ENCODE data around the gene TTLL3. TPM values are rescaled to one million over a fixed set of nuclear protein-coding genes. Genes with fewer than 3 reads are reported as not detected.

TTLL3 gene
- total and polyA plus RNA-seq, 2 of the 8 experiments (the other 6 are each of a cell fraction or from before 2014, with no cell fraction given), result 5.9 to 8.9 TPM

DNA sequence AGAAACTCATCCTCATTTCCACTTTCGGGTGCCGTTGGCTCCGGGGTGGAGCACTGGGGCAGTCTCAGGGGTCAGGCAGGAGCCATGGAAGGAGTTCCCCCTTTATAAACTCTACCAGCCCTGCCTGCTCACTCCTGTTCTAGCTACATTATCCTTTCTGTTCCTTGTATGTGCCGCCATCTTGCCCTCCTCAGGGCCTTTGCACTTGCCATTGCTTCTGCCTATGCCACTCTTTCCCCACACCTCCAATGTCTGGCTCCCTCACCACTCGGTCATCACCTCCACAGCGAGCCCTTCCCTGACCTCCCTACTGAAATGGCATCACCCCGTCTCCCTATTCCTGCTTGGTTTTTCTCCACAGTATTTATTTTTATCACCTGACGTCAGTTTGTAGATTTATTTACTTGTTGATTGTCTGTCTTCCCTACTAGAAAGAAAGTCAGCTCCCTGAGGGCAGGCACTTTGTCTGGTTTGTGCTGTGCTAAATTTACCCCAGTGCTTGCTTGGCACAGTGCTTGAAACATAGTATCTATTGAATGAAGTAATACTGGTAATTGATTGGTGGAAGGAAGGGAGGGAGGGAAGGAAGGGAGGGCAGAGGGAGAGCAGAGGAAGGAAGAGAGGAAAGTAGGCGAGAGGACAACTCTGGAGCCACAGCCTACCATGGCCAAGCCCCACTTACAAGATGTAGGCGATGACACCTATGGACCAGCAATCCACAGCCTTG, 49.1 kb upstream of the TTLL3 start:
- Histone ChIP-seq H3K79me1 (ENCODE audit: low read depth, low read length) (no peaks in the 10 kb centered on the region), H2BK12ac (ENCODE audit: low read depth, low read length) (no peak overlapping the region), H3K27me3 (replicated peaks in 1 of 4; ENCODE audit: control insufficient read depth in 3 of 4, extremely low read depth in 1 of 4, insufficient read depth in 3 of 4, low read length in 3 of 4) (no peaks in the 10 kb centered on the region; a peak in 1 of 7 replicates), H3K18ac (ENCODE audit: extremely low read depth, low read length) (no peak overlapping the region), H2BK20ac (ENCODE audit: low read length) (no peak overlapping the region), H2AFZ (ENCODE audit: low read length) (no peak overlapping the region), H3K4me2 (ENCODE audit: insufficient read depth in 1 of 2, low read depth in 2 of 2, low read length in 2 of 2) (no peak overlapping the region), H3K4me3 (ENCODE audit: extremely low read depth in 1 of 4, insufficient read depth in 2 of 4, low read depth in 3 of 4, low read length in 4 of 4) (no peak overlapping the region), H2AK5ac (ENCODE audit: low read depth, low read length) (no peak overlapping the region), H3K79me2 (ENCODE audit: control insufficient read depth in 1 of 2, insufficient read depth in 2 of 2, low read length in 2 of 2) (no peaks in the 10 kb centered on the region), H3K56ac (replicated peaks; ENCODE audit: insufficient read length, low read depth, low read length) (no peak overlapping the region), H4K5ac (ENCODE audit: insufficient read length, low read depth, low read length) (no peak overlapping the region), H3K9ac (replicated peaks in 1 of 4; ENCODE audit: extremely low read depth in 1 of 4, low read depth in 3 of 4, low read length in 3 of 4) (no peak overlapping the region), H2BK5ac (ENCODE audit: low read depth, low read length) (no peak overlapping the region; the same call in 1 of the 2 replicates), H3K4ac (replicated peaks; ENCODE audit: insufficient read length, low read depth, low read length) (no peak overlapping the region), H2BK15ac (ENCODE audit: low read length) (no peak overlapping the region), H3K23ac (ENCODE audit: insufficient read length) (no peak overlapping the region), H3K36me3 (ENCODE audit: control insufficient read depth in 2 of 4, insufficient read depth in 4 of 4, low read length in 3 of 4) (peaks cover 3 to 25% (median 11%) of the 10 kb centered on the region in 4 experiments; a peak in 7 of 8 replicates), H3K23me2 (ENCODE audit: low read depth, low read length) (no peaks in the 10 kb centered on the region), H3K14ac (ENCODE audit: insufficient read length) (no peak overlapping the region), H3K9me3 (ENCODE audit: insufficient read depth in 2 of 2, low read depth in 1 of 2, low read length in 1 of 2) (no peaks in the 10 kb centered on the region), H4K8ac (ENCODE audit: extremely low read depth, insufficient read depth, low read length) (no peak overlapping the region; the same call in 1 of the 2 replicates), H4K91ac (replicated peaks; ENCODE audit: insufficient read length, low read length) (no peak overlapping the region), H3K4me1 (replicated peaks in 1 of 4; ENCODE audit: control insufficient read depth in 3 of 4, insufficient read depth in 4 of 4, low read length in 3 of 4) (peaks cover 0 to 5% (median 0%) of the 10 kb centered on the region in 4 experiments; a peak in 1 of 7 replicates), H3K27ac (ENCODE audit: low read depth, low read length) (no peak overlapping the region), H2BK120ac (replicated peaks; ENCODE audit: low read depth, low read length) (no peak overlapping the region), H4K20me1 (replicated peaks in 1 of 2; ENCODE audit: control insufficient read depth in 1 of 2, insufficient read depth in 2 of 2, low read length in 2 of 2) (peaks cover 0 to 14% of the 10 kb centered on the region in 2 experiments)
- 87% methylated on average over 10 of the region's 10 CpGs; no CpG with 5 or more reads in 1 of the 2 experiments for WGBS, 2 experiments (ENCODE audit: extremely low coverage in 1 of 2, insufficient coverage in 1 of 2, insufficient read length in 1 of 2, insufficient replicate concordance in 2 of 2, low coverage in 1 of 2, low lambda C conversion rate in 2 of 2, missing lambda C conversion rate in 1 of 2)
- DNase-seq (ENCODE audit: low read depth in 1 of 2, low spot score in 2 of 2), result no peak
- no peak for FAIRE-seq
- CTCF ChIA-PET (ENCODE audit: partially characterized antibody), result no interaction called here
- POLR2A ChIA-PET (ENCODE audit: partially characterized antibody), result interaction anchor here (0.6 to 1.4 kb wide), 6 partner anchors 8 to 369 kb away, joined by 3 to 6 read pairs (median 3); no protein-coding TSS in a partner anchor
- TF ChIP-seq CREB1 (IDR thresholded peaks at IDR 0.05) (no peak), SUZ12 (IDR thresholded peaks at IDR 0.05; ENCODE audit: low read length) (no peak), ZNF274 (IDR thresholded peaks at IDR 0.05; ENCODE audit: borderline replicate concordance, extremely low read depth, low read length) (no peak), TBP (IDR thresholded peaks at IDR 0.05; ENCODE audit: low read depth, low read length) (no peak), PHF8 (conservative IDR thresholded peaks at IDR 0.05; ENCODE audit: low read depth, low read length) (no peak), CBX5 (IDR thresholded peaks at IDR 0.05; ENCODE audit: low read depth, low read length) (no peak), TCF12 (IDR thresholded peaks at IDR 0.05; ENCODE audit: low read depth, low read length) (no peak), SP4 (IDR thresholded peaks at IDR 0.05; ENCODE audit: low read length) (no peak), NANOG (IDR thresholded peaks at IDR 0.05; ENCODE audit: insufficient read depth, low read depth, low read length, poor library complexity, severe bottlenecking) (no peak), EP300 (IDR thresholded peaks at IDR 0.05; ENCODE audit: borderline replicate concordance in 1 of 2, low read depth in 2 of 2, low read length in 2 of 2) (no peak), SP1 (IDR thresholded peaks at IDR 0.05; ENCODE audit: low read depth, low read length) (no peak), KDM5A (IDR thresholded peaks at IDR 0.05; ENCODE audit: low read length) (no peak), EGR1 (IDR thresholded peaks at IDR 0.05; ENCODE audit: borderline replicate concordance, low read depth, low read length) (no peak), RBBP5 (IDR thresholded peaks at IDR 0.05; ENCODE audit: borderline replicate concordance, low read depth, low read length) (no peak)

All from H1 (cell line).